Ishikawa (cell line): Measurements from ENCODE around the gene KDM2B.

Source experiments
- CEBPB ChIP-seq: IDR thresholded peaks from 2 replicates; pipeline ENCODE4 v1.6.1; 2012
- CREB1 ChIP-seq: IDR thresholded peaks from 2 replicates; pipeline ENCODE4 v1.6.1; 2012; ENCODE audit warnings: low read depth
- EGR1 ChIP-seq: IDR thresholded peaks from 2 replicates; pipeline ENCODE4 v1.6.1; 2012
- EP300 ChIP-seq: IDR thresholded peaks from 2 replicates; pipeline ENCODE4 v1.6.1; 2012; ENCODE audit warnings: borderline replicate concordance
- FOXM1 ChIP-seq: IDR thresholded peaks from 2 replicates; pipeline ENCODE4 v1.6.1; 2012; ENCODE audit warnings: low read depth, borderline replicate concordance
- MAX ChIP-seq: IDR thresholded peaks from 2 replicates; pipeline ENCODE4 v1.6.1; 2012
- NFIC ChIP-seq: IDR thresholded peaks from 2 replicates; pipeline ENCODE4 v1.6.1; 2012
- RAD21 ChIP-seq: IDR thresholded peaks from 2 replicates; pipeline ENCODE4 v1.6.1; 2012; ENCODE audit warnings: low read depth
- REST ChIP-seq: IDR thresholded peaks from 2 replicates; pipeline ENCODE4 v1.6.1; 2012; ENCODE audit warnings: low read depth, mild to moderate bottlenecking
- TAF1 ChIP-seq: IDR thresholded peaks from 2 replicates; pipeline ENCODE4 v1.6.1; 2012; ENCODE audit warnings: low read depth, mild to moderate bottlenecking
- TCF12 ChIP-seq: IDR thresholded peaks from 2 replicates; pipeline ENCODE4 v1.6.1; 2012; ENCODE audit warnings: low read depth
- TEAD4 ChIP-seq: IDR thresholded peaks from 2 replicates; pipeline ENCODE4 v1.6.1; 2012
- USF1 ChIP-seq: IDR thresholded peaks from 2 replicates; pipeline ENCODE4 v1.6.1; 2012
- YY1 ChIP-seq: IDR thresholded peaks from 2 replicates; pipeline ENCODE4 v1.6.1; 2012; ENCODE audit warnings: low read depth
- ZBTB7A ChIP-seq: IDR thresholded peaks from 2 replicates; pipeline ENCODE4 v1.6.1; 2012; ENCODE audit warnings: low read depth

KDM2B gene

GRCh38 chr12:121575952-121576625 is 4.7 kb downstream of the KDM2B start:
- no peak for TF ChIP-seq NFIC

DNA sequence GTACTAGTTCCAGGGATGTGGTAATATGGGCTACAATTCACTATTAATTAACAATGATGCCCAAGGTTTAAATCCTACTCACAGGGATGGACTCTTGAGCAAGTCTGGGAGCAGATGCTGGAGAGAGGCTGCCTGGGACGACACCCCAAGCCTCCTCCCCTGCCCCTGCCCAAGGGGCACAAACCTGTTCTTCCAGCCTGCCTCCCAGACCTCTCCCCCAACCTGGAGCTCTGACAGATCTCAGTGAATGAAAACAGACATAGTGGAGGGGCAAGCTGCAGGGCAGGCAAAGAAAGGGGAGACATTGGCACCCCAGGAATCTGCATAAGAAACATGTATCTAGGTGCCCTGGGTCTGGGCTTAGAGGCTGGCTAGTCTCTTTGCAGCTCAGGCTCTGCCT is 5.8 kb downstream of the KDM2B start:
- TF ChIP-seq YY1 (no peak), TCF12 (no peak), ZBTB7A (no peak)

DNA sequence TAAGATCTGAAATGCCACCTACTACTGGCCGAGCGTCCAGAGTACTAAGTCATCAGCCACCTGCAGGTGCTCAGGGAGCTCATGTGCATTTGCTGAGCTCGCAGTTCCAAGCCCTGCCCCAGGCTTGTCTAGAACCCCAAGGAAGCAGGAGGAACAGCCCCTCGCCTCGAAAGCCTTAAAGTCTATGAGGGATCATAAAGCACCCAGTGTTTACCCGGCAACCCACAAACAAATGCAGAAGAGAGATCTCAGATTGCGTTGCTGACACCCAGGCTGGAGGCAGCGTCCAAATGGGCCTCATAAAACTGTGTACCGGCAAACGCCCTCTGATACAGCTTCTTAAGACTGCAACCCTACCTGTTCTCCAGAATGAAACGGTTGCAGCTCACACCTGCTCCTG is 6.8 kb downstream of the KDM2B start:
- TF ChIP-seq TEAD4 (no peak), ZBTB7A (no peak), USF1 (no peak), CREB1 (no peak), TAF1 (no peak), MAX (no peak), RAD21 (no peak), EP300 (no peak), NFIC (no peak), TCF12 (no peak), REST (no peak), FOXM1 (no peak), EGR1 (no peak), YY1 (no peak), CEBPB (no peak)

- no peak for TF ChIP-seq USF1
- TF ChIP-seq YY1: no peak
- no peak for TF ChIP-seq EGR1
- TF ChIP-seq TAF1: no peak
- TF ChIP-seq FOXM1: no peak
- no peak for TF ChIP-seq ZBTB7A
- no peak for TF ChIP-seq TCF12
- TF ChIP-seq NFIC: no peak
- no peak for TF ChIP-seq RAD21
- TF ChIP-seq CREB1: no peak
- TF ChIP-seq MAX: no peak
- no peak for TF ChIP-seq EP300
- TF ChIP-seq REST: no peak
- no peak for TF ChIP-seq TEAD4
- TF ChIP-seq CEBPB: no peak
Observed at GRCh38 chr12:121571920-121572319, 8.9 kb downstream of the KDM2B start.

GRCh38 chr12:121570467-121571283 is 10.1 kb downstream of the KDM2B start:
- TF ChIP-seq REST: no peak
- TF ChIP-seq RAD21: no peak
- no peak for TF ChIP-seq EP300
- TF ChIP-seq CREB1: no peak
- no peak for TF ChIP-seq YY1
- no peak for TF ChIP-seq MAX
- TF ChIP-seq USF1: no peak
- TF ChIP-seq TEAD4: no peak
- TF ChIP-seq CEBPB: no peak
- TF ChIP-seq ZBTB7A: no peak
- no peak for TF ChIP-seq FOXM1
- TF ChIP-seq TAF1: no peak
- no peak for TF ChIP-seq EGR1
- TF ChIP-seq TCF12: no peak
- no peak for TF ChIP-seq NFIC
